OCI-LY1 (cell line): ENCODE measurements around the gene PDE2A.

Experiments used
- CTCF ChIP-seq: fragments of 200-600 bp; sonication (generic), shearing (Covaris generic); IDR thresholded peaks from 2 replicates; pipeline ENCODE4 v1.5.1; 2017; ENCODE audit warnings: mild to moderate bottlenecking, antibody characterized with exemption, low read length, moderate library complexity, mixed read lengths
- EZH2 ChIP-seq: fragments of 200-600 bp; sonication (generic), shearing (Covaris generic); IDR thresholded peaks from 2 replicates; pipeline ENCODE4 v1.8.0; 2017; ENCODE audit warnings: borderline replicate concordance, mixed run types, mild to moderate bottlenecking, antibody characterized with exemption, low read length, moderate library complexity, mixed read lengths

- TF ChIP-seq CTCF, result no peak
- no peak for TF ChIP-seq EZH2
Observed at GRCh38 chr11:72655014-72655413, 19.2 kb downstream of the PDE2A start.
